WI38 (cell line): ENCODE data around the gene GLI2.

ENCODE experiments used
- H3K4me3 ChIP-seq: 2 replicates; pipeline ENCODE4 v1.5.1; 2011; ENCODE audit warnings: low read depth, mild to moderate bottlenecking, control low read depth, low read length
- TF ChIP-seq, protein P1 (sequence below): IDR thresholded peaks from 2 replicates; pipeline ENCODE4 v1.5.1; 2012; ENCODE audit warnings: low read depth, mild to moderate bottlenecking, control low read depth, low read length

Gene GLI2

DNA sequence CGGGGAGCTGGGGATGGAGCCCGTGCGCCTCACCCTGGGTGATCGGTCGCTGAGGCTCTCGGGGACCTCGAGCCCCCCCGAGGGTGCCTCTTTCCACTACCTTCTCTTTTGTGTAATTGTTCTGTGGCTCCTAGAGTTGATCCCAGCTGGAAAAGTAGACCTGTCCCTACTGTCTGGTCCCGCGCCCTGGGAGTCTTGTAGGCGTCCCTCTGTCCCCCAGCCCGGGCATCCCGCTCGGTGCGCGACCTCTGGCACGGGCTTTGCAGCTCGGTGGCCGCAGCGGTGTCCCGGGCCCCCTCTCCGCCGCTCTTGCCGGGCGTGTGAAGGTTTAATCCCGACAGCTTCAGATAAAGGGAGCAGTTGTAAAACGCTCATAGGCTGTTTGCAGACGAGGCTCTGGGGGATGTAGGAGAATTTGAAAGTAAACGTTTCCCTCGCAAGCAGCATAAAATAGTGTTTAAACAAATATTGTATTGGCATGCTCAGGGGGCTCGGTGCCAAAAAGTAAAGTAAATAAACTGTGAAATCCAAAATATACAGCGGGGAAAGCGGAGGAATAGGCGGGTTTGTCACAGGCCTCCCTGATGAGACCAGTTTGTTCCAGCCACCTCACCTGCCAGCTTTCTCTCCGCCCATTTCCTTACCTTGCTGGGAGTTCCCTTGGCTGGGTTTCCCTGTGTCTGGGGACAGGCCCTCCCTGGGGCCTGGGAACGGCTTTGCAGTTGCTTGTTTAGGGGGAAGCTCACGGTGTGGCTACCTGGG lies 1.9 kb downstream of the GLI2 start:
- TF ChIP-seq, protein P1, sequence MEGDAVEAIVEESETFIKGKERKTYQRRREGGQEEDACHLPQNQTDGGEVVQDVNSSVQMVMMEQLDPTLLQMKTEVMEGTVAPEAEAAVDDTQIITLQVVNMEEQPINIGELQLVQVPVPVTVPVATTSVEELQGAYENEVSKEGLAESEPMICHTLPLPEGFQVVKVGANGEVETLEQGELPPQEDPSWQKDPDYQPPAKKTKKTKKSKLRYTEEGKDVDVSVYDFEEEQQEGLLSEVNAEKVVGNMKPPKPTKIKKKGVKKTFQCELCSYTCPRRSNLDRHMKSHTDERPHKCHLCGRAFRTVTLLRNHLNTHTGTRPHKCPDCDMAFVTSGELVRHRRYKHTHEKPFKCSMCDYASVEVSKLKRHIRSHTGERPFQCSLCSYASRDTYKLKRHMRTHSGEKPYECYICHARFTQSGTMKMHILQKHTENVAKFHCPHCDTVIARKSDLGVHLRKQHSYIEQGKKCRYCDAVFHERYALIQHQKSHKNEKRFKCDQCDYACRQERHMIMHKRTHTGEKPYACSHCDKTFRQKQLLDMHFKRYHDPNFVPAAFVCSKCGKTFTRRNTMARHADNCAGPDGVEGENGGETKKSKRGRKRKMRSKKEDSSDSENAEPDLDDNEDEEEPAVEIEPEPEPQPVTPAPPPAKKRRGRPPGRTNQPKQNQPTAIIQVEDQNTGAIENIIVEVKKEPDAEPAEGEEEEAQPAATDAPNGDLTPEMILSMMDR = no peak
- peak overlapping the region; percentile 90 for H3K4me3 ChIP-seq

DNA sequence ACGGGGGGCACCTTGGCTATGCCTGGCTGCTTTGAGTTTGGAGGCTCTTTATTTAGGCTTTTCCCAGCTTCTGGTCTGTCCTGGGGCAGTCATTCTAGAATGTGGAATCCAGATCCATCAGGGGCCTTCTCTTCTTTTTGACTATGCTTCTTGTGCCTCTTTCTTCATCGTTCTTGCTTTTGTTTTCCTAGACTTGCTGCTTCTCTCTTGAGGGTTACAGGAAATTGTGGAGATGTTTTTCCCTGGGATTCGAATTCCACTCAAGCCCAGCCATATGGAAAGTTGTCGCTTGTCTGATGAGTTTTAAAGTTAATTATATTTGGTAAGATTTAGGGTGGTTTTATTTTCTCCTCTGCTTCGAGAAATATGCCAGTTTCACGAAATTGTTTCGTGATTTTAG lies 2.4 kb downstream of the GLI2 start:
- H3K4me3 ChIP-seq = peak overlapping the region; percentile 90
- TF ChIP-seq, protein P1 = no peak

DNA sequence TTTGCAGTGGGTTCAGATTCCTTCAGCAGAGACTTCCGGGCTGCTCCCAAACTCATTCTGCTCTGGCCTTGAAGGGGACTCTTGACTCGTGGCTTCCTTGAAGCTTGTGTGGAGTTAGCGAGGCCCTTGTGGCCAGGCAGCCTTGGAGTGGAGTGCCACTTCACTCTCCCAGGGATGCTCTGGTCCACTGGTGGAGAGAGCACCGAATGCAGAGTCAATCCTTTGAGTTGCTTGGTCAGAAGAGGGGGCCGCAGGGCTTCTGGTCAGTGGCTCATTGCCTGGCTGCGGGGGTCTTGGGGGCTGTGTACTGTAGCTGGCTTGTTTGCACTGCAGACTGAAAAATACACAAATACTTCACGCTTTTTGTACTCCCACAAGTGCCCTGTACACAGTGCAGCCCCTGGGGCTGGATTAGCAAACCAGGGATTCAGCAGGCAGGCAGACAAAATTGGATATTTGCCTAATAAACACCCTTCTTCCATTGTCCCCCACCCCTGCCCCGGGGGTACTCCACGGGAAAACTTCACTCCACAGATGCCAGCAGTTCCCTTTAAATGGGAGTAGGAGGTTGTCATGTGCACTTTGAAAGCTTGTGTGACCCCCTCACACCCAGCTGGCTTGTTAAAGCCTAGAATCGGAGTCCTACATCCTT lies 3.2 kb downstream of the GLI2 start:
- no peak overlapping the region for H3K4me3 ChIP-seq
- TF ChIP-seq, protein P1 = no peak

DNA sequence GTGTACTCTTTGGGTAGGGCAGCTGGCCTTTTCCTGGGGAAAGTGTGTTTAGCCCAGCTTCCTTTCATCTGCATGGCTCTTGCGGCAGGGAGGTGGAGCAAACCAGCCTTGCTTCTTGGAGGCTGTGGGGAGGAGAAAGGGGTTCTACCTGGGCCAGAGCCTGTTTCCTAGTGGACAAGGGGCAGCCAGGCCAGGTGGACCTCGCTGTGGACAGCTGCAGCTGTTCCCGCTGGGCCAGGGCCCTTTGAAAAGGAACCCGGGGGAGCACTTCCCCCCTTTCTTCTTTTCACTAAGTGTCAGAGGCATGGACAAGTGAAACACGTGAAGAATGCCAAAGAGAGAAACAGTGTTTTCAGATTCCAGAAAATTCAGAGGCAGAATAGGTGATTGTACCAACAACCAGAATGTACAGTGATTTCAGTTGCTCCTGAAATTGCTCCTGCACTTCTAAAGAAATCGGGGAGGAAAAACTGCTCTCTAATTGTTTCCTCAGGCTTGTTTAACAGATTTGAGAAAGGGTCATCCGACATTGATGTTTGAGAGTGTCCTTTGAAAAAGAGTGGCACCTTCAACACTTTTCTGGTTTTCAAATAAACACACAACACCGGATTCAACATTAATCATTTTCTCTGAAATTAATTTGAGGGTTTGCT lies 3.9 kb downstream of the GLI2 start:
- H3K4me3 ChIP-seq = no peak overlapping the region
- TF ChIP-seq, protein P1 = no peak

DNA sequence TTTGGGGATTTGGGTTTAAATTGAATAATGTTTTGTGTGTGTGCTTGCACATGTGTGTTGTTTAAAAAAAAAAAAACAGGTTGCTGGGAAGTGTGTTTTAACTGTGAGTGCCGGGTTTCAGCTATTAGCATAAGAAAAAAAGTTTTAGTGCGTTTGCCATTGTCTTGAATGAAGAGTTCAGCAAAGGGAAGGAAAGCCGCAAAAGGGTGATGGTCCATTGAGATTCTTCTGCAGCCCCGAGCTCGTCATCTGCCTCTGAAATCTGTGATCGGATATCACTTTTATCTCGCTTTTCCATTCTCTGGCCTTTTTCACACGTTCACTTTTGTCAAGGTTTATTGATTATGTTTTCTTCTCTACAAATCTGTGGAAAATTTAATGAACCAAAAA lies 4.7 kb downstream of the GLI2 start:
- H3K4me3 ChIP-seq = no peak overlapping the region

DNA sequence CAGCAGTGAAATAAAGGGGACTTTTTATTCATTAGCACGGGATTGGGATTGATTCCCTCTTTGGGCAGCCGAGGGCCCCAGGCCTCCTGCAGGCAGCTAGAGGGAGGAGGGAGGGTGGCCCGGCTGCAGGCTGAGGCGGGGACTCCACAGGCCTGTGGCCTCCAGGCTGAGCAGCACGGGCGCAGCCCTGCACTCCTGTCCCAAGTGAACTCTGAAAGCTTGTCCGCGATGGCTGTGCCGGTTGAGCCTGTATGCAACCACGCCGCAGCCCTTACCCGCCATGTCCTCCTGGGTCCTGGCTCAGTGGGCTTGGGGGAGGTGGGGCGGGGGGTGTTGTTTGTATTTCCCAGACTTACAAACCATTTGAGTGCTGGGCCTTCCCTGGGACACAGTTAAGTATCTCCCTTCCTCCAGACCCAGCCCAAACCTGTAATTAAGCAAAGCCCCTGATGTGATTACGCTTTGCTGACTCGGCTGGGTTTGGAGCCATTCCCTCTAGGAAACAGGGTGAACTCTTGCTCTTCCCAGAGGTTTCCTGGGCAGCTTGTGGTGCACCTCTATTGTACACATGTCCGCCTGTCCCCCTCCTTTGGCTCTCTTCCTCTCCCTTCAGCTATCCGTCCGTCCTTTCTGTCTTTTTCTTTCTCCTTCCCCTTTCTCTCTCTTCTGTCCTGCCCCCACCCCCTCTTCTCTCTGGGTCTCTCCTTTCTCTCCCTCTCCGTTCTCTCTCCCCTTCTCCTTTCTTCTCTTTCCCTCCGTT lies 5.3 kb downstream of the GLI2 start:
- TF ChIP-seq, protein P1 = no peak
- no peak overlapping the region for H3K4me3 ChIP-seq

More for the DNA sequence above, 4.7 kb downstream of the GLI2 start:
- TF ChIP-seq, protein P1 = no peak
